ENCODE results near the gene TUBB3.
A peak's percentile ranks its signal among the peaks of the same experiment; 100 is the strongest.
"Not testable (repeated sequence)": the region's sequence is repeated elsewhere in the genome, so short reads cannot be mapped to it uniquely, and the experiment has no call there.

TUBB3 gene

DNA sequence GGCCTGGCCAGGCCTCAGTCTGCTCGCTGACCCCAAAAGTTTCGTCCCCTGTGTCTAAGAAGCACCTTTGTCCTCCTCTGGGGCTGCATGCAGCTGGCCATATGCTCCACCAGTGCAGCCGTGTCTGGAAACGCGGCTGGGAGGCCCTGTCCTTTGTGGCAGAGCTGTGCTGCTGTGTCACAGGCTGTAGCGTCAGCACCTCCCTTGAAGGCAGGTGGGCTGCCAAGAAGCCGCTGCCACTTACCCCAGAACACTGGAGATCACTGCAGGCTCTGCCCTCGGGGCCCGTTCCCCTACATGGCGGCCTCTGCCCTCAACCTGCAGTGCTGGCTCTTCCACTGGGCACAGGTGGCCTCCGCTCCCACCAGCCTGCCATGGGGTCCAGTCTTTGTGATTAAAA lies 20.2 kb upstream of the TUBB3 start:
- DNase-seq: no peak

DNA sequence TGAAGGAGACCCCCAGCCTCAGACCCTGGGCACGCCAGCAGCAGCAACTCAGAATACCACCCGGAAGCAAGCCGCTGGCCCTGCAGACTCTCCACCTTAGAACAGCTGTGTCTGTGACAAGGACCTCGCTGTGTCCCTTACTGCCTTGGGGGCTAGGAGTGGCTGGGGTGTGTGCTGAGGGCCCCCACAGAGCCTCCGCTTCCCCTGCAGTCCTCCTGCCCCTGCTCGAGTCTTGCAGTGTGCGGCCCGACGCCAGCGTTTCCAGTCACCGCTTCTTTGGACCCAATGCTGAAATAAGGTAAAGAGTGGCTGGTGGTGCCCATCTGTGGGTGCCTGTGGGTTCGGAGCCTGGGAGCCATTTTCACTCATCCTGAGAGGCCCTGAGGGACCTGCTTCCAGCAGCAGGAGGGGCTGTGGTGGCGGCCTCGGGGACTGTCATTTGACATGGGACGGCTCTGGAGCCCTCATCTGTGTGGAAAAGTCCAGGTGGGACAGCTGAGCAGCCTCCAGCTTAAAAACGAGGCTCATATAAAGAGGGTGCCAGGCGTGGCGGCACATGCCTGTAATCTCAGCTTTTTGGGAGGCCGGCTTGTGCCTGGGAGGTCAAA lies 19.1 kb upstream of the TUBB3 start:
- DNase-seq: no peak

DNA sequence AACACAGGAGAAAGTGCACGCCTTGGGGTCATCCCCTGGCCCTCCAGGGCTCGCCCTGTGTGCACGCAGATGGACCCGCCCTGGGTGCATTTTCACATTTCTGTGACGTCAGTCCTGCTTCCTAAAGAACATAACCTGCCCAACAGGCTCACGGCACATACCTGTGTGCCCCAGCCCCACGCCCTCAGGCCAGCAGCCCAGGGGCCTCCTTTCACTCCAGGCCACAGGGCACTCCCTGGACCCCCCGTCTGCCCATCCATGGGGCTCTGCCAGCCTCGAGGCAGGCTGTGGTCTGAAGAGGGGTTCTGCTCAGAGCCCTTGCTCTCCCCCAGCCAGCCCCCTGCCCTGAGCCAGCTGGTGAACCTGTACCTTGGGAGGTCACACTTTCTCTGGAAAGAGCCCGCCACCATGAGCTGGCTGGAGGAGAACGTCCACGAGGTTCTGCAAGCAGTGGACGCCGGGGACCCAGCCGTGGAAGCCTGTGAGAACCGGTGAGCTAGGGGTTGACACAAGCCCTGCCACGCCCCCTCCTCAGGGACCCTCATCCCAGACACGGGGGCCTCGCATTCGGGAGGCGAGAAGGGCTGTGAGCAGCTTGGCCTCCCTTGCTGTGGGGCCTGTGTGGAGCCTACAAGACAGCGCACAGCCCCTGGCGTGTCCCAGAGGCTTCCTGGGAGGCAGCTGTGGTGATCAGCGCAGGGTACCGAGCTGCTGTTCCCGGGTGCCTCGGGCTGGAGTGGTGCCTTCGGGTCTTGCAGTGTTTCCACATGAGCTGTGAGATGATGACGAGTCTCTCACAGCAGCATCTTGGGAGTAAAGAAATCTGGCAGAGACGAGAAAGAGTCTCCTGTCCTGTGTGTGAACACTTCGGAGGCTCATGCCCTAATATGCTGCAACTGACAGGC lies 18.3 kb upstream of the TUBB3 start:
- no peak for DNase-seq

- DNase-seq: peak in 1 of 3 experiments; percentile 74
Measured at GRCh38 chr16:89905511-89906139, 17.5 kb upstream of the TUBB3 start.

DNA sequence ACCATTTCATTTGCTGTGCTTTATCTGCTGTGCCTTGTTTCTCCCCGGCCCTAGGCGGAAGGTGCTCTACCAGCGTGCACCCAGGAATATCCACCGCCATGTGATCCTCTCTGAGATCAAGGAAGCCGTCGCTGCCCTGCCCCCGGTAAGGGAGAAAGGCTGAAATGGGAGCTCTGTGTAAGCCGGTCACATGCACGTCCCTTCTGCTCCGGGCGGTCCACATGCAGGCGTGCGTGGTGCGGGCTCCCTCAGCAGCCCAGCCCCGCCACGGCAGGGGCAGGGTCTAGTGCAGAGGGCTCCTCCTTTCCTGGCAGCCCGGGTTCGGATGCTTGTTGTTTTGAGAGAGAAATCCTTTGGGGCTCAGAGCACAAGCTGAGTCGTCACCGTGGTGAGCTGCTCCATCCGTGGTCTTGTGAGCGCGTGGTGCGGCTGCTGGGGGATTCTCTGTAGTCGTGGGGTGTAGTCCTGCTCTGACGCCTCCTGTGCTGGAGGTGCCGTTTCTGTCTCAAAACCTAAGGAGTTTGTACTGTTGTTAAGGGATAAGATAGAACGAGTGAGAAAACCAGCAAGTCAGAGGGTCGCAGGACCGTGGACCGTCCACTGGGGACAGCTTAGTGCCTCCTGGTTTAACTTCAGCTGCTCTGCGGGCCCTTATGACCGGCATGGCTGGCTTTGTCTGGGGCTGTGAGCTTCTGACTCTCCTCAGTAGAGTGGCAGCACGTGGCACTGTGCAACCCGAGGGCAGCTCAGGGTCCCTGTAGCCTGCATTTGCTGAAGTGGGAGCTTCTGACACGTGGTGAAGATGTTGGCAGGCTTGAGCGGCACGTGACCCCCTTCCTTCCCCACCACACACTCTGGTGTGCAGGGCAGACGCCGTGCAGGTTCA lies 16.8 kb upstream of the TUBB3 start:
- peak in 1 of 3 experiments; percentile 74 for DNase-seq

DNA sequence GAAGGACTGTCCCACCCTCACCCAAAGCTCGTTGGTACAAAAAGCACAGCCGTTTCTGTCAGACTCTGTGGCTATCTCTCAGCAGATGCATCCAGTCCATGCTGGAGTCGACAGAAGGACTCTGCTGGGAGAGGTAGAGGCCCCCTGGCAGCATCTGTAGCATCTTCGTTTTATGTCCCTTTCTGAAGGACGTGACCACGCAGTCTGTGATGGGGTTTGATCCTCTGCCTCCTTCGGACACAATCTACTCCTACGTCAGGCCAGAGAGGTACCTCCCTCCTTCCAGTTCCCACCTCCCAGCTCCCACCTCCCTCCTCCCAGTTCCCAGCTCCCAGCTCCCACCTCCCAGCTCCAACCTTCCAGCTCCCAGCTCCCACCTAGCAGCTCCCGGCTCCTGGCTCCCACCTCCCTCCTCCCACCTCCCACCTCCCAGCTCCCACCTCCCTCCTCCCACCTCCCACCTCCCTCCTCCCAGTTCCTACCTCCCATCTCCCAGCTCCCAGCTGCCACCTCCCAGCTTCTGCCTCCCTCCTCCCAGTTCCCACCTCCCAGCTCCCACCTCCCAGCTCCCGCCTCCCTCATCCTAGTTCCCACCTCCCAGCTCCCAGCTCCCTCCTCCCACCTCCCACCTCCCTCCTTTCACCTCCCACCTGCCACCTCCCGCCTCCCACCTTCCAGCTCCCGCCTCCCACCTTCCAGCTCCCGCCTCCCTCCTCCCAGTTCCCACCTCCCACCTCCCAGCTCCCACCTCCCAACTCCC lies 15.9 kb upstream of the TUBB3 start:
- no peak for DNase-seq

GRCh38 chr16:89908236-89908635 lies 14.9 kb upstream of the TUBB3 start:
- no peak for DNase-seq

GRCh38 chr16:89909777-89910716 lies 13.1 kb upstream of the TUBB3 start:
- DNase-seq: peak in 2 of 3 experiments; percentile 12 to 38

- no peak for DNase-seq
Measured at GRCh38 chr16:89910717-89911354, 12.3 kb upstream of the TUBB3 start.

GRCh38 chr16:89911375-89911774 lies 11.8 kb upstream of the TUBB3 start:
- DNase-seq: no peak

- no peak for DNase-seq
Measured at GRCh38 chr16:89912143-89912542, 11.0 kb upstream of the TUBB3 start.

DNA sequence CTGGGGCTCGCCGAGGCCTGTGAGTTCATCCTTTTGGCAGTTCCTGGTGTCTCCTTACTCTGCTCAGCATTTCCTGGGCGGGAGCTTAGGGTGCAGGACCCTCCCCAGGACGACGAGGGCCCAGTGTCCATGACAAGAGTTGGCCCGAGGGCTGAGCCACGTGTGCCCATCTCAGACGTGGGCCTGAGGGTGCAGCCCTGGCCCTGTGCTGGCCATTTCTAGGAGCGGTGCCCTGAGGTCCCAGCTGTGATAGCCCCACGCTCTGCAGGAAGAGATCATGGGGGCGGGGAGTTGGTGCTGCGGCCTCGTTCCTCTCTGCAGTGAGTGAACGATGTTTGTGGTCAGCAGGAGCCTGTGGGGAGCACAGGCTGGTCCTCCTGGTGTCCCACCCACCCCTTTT lies 10.5 kb upstream of the TUBB3 start:
- DNase-seq: no peak

- DNase-seq: no peak
Measured at GRCh38 chr16:89913408-89914387, 9.4 kb upstream of the TUBB3 start.

GRCh38 chr16:89914642-89915285 lies 8.4 kb upstream of the TUBB3 start:
- not testable (repeated sequence) for DNase-seq

DNA sequence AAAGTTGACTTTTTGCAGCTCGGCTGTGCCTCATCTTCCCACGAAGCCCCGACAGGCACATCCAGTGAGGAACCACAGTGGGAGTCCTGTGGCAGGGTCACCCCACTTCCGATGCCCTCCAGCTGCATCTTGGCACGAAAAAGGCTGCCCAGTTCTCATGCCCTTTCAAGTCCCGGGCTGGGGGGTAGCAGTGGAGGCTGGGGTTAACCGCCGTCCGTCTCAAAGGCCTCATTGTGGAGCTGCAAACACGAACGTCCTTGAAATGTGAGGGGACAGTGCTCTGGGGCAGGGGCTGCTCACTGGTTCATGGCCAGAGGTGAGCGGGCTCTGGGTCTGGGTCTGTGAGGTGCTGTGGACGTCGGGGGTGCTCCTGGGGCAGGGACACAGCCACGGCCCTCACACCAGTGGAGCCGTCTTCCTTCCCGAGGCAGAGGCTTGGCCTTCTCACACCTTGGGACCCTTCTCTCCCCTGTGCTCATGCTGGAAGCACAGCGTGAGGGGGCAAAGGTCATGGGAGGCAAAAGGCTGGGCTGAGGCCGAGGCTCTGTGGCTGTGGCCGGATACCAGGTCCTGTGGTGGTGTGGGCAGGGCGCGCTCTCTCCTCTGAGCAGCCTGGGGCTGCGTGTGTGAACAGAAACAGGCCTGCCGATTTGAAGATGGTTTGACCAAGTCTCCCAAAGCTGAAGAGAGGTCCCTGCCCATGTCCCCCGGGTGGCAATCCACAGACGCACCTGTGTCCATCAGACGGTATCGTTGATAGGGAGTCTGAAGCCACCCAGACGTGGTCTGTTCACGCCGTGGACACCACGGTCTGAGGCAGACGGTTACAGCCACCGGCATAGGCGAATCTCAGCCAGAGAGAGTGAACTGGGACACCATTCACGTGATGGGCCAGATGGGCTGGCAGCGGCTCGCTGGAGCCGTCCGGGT lies 7.6 kb upstream of the TUBB3 start:
- no peak for DNase-seq

GRCh38 chr16:89917773-89918452 lies 5.2 kb upstream of the TUBB3 start:
- DNase-seq: peak; percentile 69 to 90 (median 86)
